Adrenal gland (tissue), 12 donors: ENCODE measurements around the gene CISH. TPM values are rescaled to one million over a fixed set of nuclear protein-coding genes. Genes with fewer than 3 reads are reported as not detected.

ENCODE experiments used
- DNase-seq, 7 donors: peaks; one replicate each; pipeline ENCODE4 v3.0.0-alpha.2; 2019 to 2020
- H3K27ac ChIP-seq, 5 donors: fragments of 200-600 bp; sonication (generic) in 4 of 5; 1 replicate in 3 of 5; 2 replicates in 2 of 5; pipeline versions ENCODE4 v1.5.1 to v1.8.0; 2016 to 2020; ENCODE audit warnings: mild to moderate bottlenecking in 1 of 5
- H3K27me3 ChIP-seq: fragments of 200-600 bp; 2 replicates; pipeline ENCODE4 v1.8.0; 2021
- H3K36me3 ChIP-seq, 2 donors: fragments of 200-600 bp; replicated peaks in 1 of 2; 1 replicate in 1 of 2; 2 replicates in 1 of 2; pipeline versions ENCODE4 v1.5.1 to v1.8.0; 2018 to 2022
- H3K4me1 ChIP-seq, 2 donors: fragments of 200-600 bp; replicated peaks in 1 of 2; 1 replicate in 1 of 2; 2 replicates in 1 of 2; pipeline versions ENCODE4 v1.5.1 to v1.8.0; 2018 to 2021
- H3K4me3 ChIP-seq, 4 donors: fragments of 200-600 bp; sonication (generic) in 3 of 4; one replicate each; pipeline ENCODE4 v1.5.1; 2016 to 2018
- H3K9me3 ChIP-seq, 3 donors: fragments of 200-600 bp; sonication (generic) in 1 of 3; replicated peaks in 1 of 3; 1 replicate in 2 of 3; 2 replicates in 1 of 3; pipeline versions ENCODE4 v1.5.1 to v1.8.0; 2016 to 2021
- POLR2A ChIP-seq, 2 donors: fragments of 450-650 bp; IDR thresholded peaks; one replicate each; pipeline ENCODE4 v1.6.1; 2017; ENCODE audit warnings: antibody characterized with exemption in 2 of 2, mild to moderate bottlenecking in 2 of 2, moderate library complexity in 1 of 2
- WGBS, 4 donors: extraction: QIAGEN DNeasy Blood & Tissue Kit in 2 of 4; methylation state at CpG; one replicate each; pipeline versions ENCODE4 v1.1.5 to v1.1.7; 2013 to 2017; 5-methylcytosine and 5-hydroxymethylcytosine counted together
- intact Hi-C, 2 donors: fragments of 100-400 bp; cut with DNase I; formaldehyde crosslinking; loops; one replicate each; pipeline versions ENCODE4 v1.14.1 to v1.15.0; 2022 to 2023
- polyA plus RNA-seq, 3 donors: library from polyadenylated mRNA; stranded (reverse); fragments of 200-250 nt in 2 of 3; fragments of 350-450 nt in 1 of 3; fragmentation: Illumina TruSeq in 1 of 3; extraction: RNeasy Lipid Tissue Mini Kit (QIAGEN cat#74804) in 1 of 3; gene quantifications; one replicate each; pipeline ENCODE4 v1.2.3, GENCODE V29; 2013 to 2014
- total RNA-seq, 9 donors: library from RNA; depleted of rRNA in 4 of 9; stranded (reverse); fragments of >200 nt in 4 of 9; fragments of 120-200 nt in 1 of 9; fragmentation: NEBNext Ultra II Directional in 1 of 9; extraction: Animal tissue kit (Norgen Biotek cat#: 25700) in 1 of 9; gene quantifications; one replicate each; pipeline versions ENCODE4 v1.1.0 to v1.2.4, GENCODE V29; 2013 to 2023
- TF ChIP-seq, protein P1 (sequence below), 6 experiments: fragments of 450-650 bp in 4 of 6; fragments of 200-600 bp in 2 of 6; sonication (generic) in 1 of 6; IDR thresholded peaks; 1 replicate in 5 of 6; 2 replicates in 1 of 6; pipeline versions ENCODE4 v1.5.1 to v1.8.0; 2016 to 2021; ENCODE audit warnings: antibody characterized with exemption in 6 of 6, mild to moderate bottlenecking in 2 of 6, moderate library complexity in 1 of 6
- donor health status: healthy with polysubstance abuse.
- donor health status: Bipolar disorder and iron deficiency.
- donor health status: DM: yes; HTN: yes; CAD: no.
- donor health status: DM: no; HTN: no; CAD: no.
- donor health status: DM: no; HTN: no; CAD: no.
- donor health status: DM: yes; HTN: yes; CAD: no.

CISH gene
- total and polyA plus RNA-seq, 12 donors = 1.8 to 12.6 (median 5.1) TPM

- 75 to 90% (median 87%) methylated on average over 3 to 8 of the region's 8 CpGs for WGBS, 4 donors
- TF ChIP-seq POLR2A (IDR thresholded peaks at IDR 0.05) = no peak
- TF ChIP-seq, protein P1, sequence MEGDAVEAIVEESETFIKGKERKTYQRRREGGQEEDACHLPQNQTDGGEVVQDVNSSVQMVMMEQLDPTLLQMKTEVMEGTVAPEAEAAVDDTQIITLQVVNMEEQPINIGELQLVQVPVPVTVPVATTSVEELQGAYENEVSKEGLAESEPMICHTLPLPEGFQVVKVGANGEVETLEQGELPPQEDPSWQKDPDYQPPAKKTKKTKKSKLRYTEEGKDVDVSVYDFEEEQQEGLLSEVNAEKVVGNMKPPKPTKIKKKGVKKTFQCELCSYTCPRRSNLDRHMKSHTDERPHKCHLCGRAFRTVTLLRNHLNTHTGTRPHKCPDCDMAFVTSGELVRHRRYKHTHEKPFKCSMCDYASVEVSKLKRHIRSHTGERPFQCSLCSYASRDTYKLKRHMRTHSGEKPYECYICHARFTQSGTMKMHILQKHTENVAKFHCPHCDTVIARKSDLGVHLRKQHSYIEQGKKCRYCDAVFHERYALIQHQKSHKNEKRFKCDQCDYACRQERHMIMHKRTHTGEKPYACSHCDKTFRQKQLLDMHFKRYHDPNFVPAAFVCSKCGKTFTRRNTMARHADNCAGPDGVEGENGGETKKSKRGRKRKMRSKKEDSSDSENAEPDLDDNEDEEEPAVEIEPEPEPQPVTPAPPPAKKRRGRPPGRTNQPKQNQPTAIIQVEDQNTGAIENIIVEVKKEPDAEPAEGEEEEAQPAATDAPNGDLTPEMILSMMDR (IDR thresholded peaks at IDR 0.05) = no peak
- no peaks in the 10 kb centered on the region for H3K9me3 ChIP-seq
- H3K27ac ChIP-seq = no peak overlapping the region
- no peak overlapping the region for H3K4me3 ChIP-seq
- peaks cover 0 to 16% of the 10 kb centered on the region in 2 donors for H3K36me3 ChIP-seq
- no peak for DNase-seq
- H3K27me3 ChIP-seq = no peaks in the 10 kb centered on the region
- peaks cover 12 to 23% of the 10 kb centered on the region in 2 donors for H3K4me1 ChIP-seq
- intact Hi-C loops = no loop called here
These were observed 39.9 kb upstream of the CISH start for GRCh38 chr3:50651445-50651844.

DNA sequence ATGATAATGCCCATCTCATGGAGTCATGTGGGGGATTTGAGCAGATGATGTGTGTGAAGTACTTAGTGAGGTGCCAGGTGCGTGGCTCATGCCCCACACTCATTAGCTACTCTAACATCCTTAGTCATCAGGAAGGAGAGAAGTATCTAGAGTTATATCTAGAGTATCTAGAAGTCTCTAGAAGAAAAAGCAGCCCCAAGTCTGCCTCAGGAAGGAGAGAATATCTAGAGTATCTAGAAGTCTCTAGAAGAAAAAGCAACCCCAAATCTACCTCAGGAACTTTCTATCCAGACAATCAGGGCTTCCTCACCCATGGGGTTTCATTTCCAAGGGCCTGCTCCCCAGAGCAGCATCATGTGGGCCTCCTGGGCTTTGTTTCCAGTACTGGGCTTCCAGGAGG, 38.4 kb upstream of the CISH start:
- H3K36me3 ChIP-seq = peaks cover 0 to 27% of the 10 kb centered on the region in 2 donors
- peaks cover 12 to 23% of the 10 kb centered on the region in 2 donors for H3K4me1 ChIP-seq
- no peak for TF ChIP-seq POLR2A (IDR thresholded peaks at IDR 0.05)
- TF ChIP-seq, protein P1 (IDR thresholded peaks at IDR 0.05) = no peak
- intact Hi-C loops = no loop called here
- H3K27me3 ChIP-seq = no peaks in the 10 kb centered on the region
- no peak for DNase-seq
- no peaks in the 10 kb centered on the region for H3K9me3 ChIP-seq
- H3K27ac ChIP-seq = peak overlapping the region in 1 of 5 donors; percentile 60
- 63 to 92% (median 89%) methylated on average over 1 of the region's 1 CpG for WGBS, 4 donors
- H3K4me3 ChIP-seq = no peak overlapping the region

DNA sequence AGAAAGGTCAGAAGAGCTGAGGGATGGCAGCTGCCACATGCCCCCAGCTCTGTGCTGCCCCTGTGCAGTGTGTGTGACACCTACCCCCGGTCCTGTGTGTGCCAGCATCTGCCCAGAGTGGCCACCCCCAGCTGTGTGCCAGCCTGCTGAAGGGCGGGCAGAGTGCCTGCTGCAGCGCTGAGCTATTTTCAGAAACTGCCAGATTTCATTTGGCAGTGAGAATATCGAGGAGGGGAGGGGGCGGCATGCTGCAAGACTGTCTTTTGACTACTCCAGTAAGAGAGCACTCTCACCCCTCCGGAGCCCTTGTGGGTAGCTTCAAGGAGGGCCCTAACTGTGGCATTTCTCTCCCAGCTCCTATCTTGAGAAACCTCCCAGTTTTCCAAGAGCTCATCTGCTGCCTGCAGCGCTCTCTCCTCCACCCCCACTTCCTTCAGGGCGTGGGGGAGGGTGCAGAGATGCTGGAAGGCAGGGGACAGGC, 37.9 kb upstream of the CISH start:
- Histone ChIP-seq H3K4me1 (peaks cover 12 to 23% of the 10 kb centered on the region in 2 donors), H3K27me3 (no peaks in the 10 kb centered on the region), H3K36me3 (peaks cover 0 to 32% of the 10 kb centered on the region in 2 donors), H3K9me3 (no peaks in the 10 kb centered on the region), H3K27ac (peak overlapping the region in 2 of 5 donors; percentile 4 to 60), H3K4me3 (no peak overlapping the region)
- intact Hi-C loops = no loop called here
- DNase-seq = peak in 6 of 7 donors; percentile 31 to 61 (median 44)
- TF ChIP-seq POLR2A (IDR thresholded peaks at IDR 0.05) = no peak
- TF ChIP-seq, protein P1 (IDR thresholded peaks at IDR 0.05) = no peak
- WGBS, 4 donors = 37 to 70% (median 50%) methylated on average over 3 to 8 of the region's 8 CpGs

- H3K36me3 ChIP-seq = peaks cover 0 to 37% of the 10 kb centered on the region in 2 donors
- H3K27ac ChIP-seq = peak overlapping the region in 2 of 5 donors; percentile 4 to 60
- intact Hi-C loops = no loop called here
- no peaks in the 10 kb centered on the region for H3K9me3 ChIP-seq
- DNase-seq = no peak
- TF ChIP-seq, protein P1 (IDR thresholded peaks at IDR 0.05) = no peak
- TF ChIP-seq POLR2A (IDR thresholded peaks at IDR 0.05) = no peak
- no peak overlapping the region for H3K4me3 ChIP-seq
- WGBS, 4 donors = 73 to 86% (median 84%) methylated on average over 2 of the region's 2 CpGs
- H3K4me1 ChIP-seq = peaks cover 12 to 23% of the 10 kb centered on the region in 2 donors
- no peaks in the 10 kb centered on the region for H3K27me3 ChIP-seq
These were observed 37.4 kb upstream of the CISH start for GRCh38 chr3:50648944-50649343.
